Thoracic aorta (tissue), 2 donors: ENCODE data around the gene SOX13. TPM values are rescaled to one million over a fixed set of nuclear protein-coding genes. Genes with fewer than 3 reads are reported as not detected.

Experiments used
- ATAC-seq: fragments of 150-250 bp; one replicate; pipeline ENCODE4 v1.8.0; 2017; ENCODE audit warnings: low read depth; ENCODE audit not compliant: insufficient number of reproducible peaks, low FRiP score
- DNase-seq: peaks from one replicate; pipeline ENCODE4 v3.0.0-alpha.2; 2020; ENCODE audit warnings: low spot score
- H3K27ac ChIP-seq, 2 donors: fragments of 200-600 bp; sonication (generic); 1 replicate in 1 of 2; 2 replicates in 1 of 2; pipeline ENCODE4 v1.5.1; 2016; ENCODE audit warnings: mild to moderate bottlenecking in 2 of 2, moderate library complexity in 2 of 2
- H3K27me3 ChIP-seq: fragments of 200-600 bp; sonication (generic); replicated peaks from 2 replicates; pipeline ENCODE4 v1.6.0; 2016; ENCODE audit warnings: mild to moderate bottlenecking; ENCODE audit not compliant: insufficient read depth
- H3K36me3 ChIP-seq: fragments of 200-600 bp; sonication (generic); one replicate; pipeline ENCODE4 v1.5.1; 2016
- H3K4me1 ChIP-seq, 2 donors: fragments of 200-600 bp; sonication (generic); 1 replicate in 1 of 2; 2 replicates in 1 of 2; pipeline versions ENCODE4 v1.5.1 to v1.6.0; 2016; ENCODE audit warnings: low read depth in 2 of 2, mild to moderate bottlenecking in 1 of 2; ENCODE audit not compliant: control insufficient read depth in 1 of 2
- H3K4me3 ChIP-seq: fragments of 200-600 bp; sonication (generic); 2 replicates; pipeline ENCODE4 v1.5.1; 2016; ENCODE audit warnings: mild to moderate bottlenecking
- H3K9me3 ChIP-seq: fragments of 200-600 bp; sonication (generic); 2 replicates; pipeline ENCODE4 v1.5.1; 2016
- total RNA-seq, 2 donors: library from RNA; depleted of rRNA; stranded (reverse); fragments of >200 nt; gene quantifications; one replicate each; pipeline versions ENCODE4 v1.1.0 to v1.2.3, GENCODE V29; 2016
- TF ChIP-seq, protein P1 (sequence below): fragments of 200-600 bp; sonication (generic); IDR thresholded peaks from one replicate; pipeline ENCODE4 v1.5.1; 2019; ENCODE audit warnings: antibody characterized with exemption

SOX13 gene
- total RNA-seq, 2 donors from 2014 or later: 27.2 to 33.2 TPM

DNA sequence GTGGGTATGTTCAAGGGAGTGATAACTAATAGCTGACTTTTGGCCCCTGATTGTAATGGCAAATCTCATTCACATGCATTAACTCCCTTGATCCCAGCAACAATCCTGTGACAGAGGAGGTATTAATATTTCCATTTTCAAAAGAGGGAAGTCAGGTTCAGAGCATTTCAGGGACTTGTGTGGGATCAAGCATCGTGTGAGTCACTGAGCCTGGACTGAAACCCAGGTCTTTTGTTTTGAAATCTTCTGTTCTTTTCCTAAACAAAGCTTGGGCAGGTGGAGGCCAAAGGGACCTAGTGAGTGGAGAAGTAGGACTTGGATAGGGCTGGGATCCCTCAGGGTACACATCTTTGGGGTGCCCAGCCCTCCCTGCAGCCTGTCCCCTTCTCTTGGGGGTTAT is 41.0 kb downstream of the SOX13 start:
- no peak for ATAC-seq
- no peaks in the 10 kb centered on the region for H3K27me3 ChIP-seq
- H3K36me3 ChIP-seq: peaks cover 4% of the 10 kb centered on the region
- no peak overlapping the region for H3K27ac ChIP-seq
- DNase-seq: no peak
- no peaks in the 10 kb centered on the region for H3K9me3 ChIP-seq
- TF ChIP-seq, protein P1, sequence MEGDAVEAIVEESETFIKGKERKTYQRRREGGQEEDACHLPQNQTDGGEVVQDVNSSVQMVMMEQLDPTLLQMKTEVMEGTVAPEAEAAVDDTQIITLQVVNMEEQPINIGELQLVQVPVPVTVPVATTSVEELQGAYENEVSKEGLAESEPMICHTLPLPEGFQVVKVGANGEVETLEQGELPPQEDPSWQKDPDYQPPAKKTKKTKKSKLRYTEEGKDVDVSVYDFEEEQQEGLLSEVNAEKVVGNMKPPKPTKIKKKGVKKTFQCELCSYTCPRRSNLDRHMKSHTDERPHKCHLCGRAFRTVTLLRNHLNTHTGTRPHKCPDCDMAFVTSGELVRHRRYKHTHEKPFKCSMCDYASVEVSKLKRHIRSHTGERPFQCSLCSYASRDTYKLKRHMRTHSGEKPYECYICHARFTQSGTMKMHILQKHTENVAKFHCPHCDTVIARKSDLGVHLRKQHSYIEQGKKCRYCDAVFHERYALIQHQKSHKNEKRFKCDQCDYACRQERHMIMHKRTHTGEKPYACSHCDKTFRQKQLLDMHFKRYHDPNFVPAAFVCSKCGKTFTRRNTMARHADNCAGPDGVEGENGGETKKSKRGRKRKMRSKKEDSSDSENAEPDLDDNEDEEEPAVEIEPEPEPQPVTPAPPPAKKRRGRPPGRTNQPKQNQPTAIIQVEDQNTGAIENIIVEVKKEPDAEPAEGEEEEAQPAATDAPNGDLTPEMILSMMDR: no peak
- H3K4me3 ChIP-seq: no peak overlapping the region
- H3K4me1 ChIP-seq: peaks cover 0 to 1% of the 10 kb centered on the region in 2 donors

DNA sequence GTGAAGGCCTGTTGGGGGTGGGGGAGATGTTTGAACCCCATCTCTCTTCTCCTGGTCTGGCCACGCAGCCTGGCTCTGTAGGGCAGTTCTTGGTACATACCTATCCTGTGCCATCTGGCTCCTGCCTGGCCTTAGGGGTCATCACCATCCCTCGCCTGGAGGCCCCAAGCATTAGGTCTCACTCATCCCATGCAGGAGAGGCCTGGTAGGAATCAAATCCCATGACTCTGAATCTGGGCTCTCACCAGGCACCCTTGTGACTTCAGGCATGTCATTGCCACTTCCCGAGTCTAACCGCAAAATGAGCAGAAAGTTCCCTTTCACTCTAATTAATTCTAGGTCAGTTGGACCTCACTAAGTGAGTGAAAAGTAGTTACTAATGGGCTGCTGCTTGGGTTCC is 41.7 kb downstream of the SOX13 start:
- no peak overlapping the region for H3K4me3 ChIP-seq
- DNase-seq (no peak), ATAC-seq (no peak)
- peaks cover 4% of the 10 kb centered on the region for H3K36me3 ChIP-seq
- no peaks in the 10 kb centered on the region for H3K4me1 ChIP-seq
- TF ChIP-seq, protein P1: no peak
- no peaks in the 10 kb centered on the region for H3K9me3 ChIP-seq
- H3K27me3 ChIP-seq: no peaks in the 10 kb centered on the region
- H3K27ac ChIP-seq: no peak overlapping the region

DNA sequence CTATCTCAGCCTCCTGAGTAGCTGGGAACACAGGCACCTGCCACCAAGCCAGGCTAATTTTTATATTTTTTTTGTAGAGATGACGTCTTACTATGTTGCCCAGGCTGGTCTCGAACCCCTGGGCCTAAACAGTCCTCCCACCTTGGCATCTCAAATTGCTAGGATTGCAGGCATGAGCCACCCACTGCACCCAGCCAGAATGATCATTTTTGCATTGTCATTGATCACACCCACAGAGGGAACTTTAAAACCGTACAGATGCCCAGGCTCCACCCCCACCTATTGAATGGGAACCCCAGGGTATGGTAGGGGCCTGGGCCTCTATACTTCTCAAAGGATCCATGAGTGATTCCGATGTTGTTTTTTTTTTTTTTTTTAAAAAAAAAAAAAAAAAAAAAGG is 42.2 kb downstream of the SOX13 start:
- Histone ChIP-seq H3K9me3 (no peaks in the 10 kb centered on the region), H3K36me3 (peaks cover 4% of the 10 kb centered on the region), H3K4me1 (no peaks in the 10 kb centered on the region), H3K27ac (no peak overlapping the region), H3K27me3 (no peaks in the 10 kb centered on the region), H3K4me3 (no peak overlapping the region)
- ATAC-seq (no peak), DNase-seq (no peak)
- TF ChIP-seq, protein P1: no peak

DNA sequence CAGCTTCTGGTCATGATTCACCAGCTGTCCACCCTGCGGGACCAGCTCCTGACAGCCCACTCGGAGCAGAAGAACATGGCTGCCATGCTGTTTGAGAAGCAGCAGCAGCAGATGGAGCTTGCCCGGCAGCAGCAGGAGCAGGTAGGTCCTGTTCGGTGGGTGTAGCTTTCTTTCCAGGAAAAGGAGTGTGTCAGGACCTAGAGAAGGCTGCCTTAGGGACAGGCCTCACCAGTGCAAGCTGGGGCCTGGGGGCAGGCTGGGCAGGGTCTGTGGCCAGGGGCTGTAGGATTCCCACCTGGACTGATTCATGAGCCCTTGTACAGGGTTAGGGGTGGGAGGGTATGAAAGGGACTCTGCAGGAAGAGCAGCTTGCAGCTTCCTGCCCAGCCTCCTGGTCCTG is 43.6 kb downstream of the SOX13 start:
- H3K36me3 ChIP-seq: peaks cover 8% of the 10 kb centered on the region
- no peak for DNase-seq

DNA sequence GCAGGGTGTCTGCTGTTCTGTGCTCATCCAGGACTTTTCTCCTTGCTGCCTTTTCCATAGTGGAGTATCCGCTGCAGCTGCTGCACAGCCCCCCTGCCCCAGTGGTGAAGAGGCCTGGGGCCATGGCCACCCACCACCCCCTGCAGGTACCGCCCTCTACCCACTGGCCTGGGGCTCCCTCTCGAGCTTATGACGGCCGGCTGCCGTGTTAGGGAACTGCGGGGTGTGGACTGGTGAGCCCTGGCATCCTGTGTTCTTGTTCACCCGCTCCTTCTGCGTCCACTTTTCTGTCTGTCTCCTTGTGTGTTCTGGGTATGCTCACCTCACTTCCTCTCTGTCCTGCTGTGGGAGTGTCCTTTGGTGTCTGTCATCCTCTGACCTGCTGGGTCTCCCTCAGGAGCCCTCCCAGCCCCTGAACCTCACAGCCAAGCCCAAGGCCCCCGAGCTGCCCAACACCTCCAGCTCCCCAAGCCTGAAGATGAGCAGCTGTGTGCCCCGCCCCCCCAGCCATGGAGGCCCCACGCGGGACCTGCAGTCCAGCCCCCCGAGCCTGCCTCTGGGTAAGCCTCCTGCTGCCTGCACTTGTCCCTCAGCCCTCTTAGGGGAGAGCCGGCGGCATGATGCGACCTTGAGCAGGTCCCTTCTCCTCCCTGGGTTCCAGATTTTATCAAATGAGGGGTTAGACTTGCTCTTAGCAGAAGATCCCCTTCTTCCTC is 49.1 kb downstream of the SOX13 start:
- no peak for DNase-seq
- H3K27me3 ChIP-seq: no peaks in the 10 kb centered on the region
- H3K9me3 ChIP-seq: no peaks in the 10 kb centered on the region
- H3K4me3 ChIP-seq: no peak overlapping the region
- peaks cover 0 to 9% of the 10 kb centered on the region in 2 donors for H3K4me1 ChIP-seq
- H3K36me3 ChIP-seq: peaks cover 31% of the 10 kb centered on the region
- no peak for ATAC-seq
- H3K27ac ChIP-seq: no peak overlapping the region
- TF ChIP-seq, protein P1: no peak

More for the DNA sequence above, 43.6 kb downstream of the SOX13 start:
- no peak overlapping the region for H3K27ac ChIP-seq
- H3K4me1 ChIP-seq: no peaks in the 10 kb centered on the region
- H3K9me3 ChIP-seq: no peaks in the 10 kb centered on the region
- H3K4me3 ChIP-seq: no peak overlapping the region
- H3K27me3 ChIP-seq: no peaks in the 10 kb centered on the region
- TF ChIP-seq, protein P1: no peak
- ATAC-seq: no peak
